GM18508 (cell line): Measurements from ENCODE around the gene FMO5.

Source experiments
- ATAC-seq: cut with Tn5 transposase; IDR thresholded peaks from one replicate; pipeline ENCODE4 v1.9.1; 2021; ENCODE audit warnings: moderate number of reproducible peaks; ENCODE audit not compliant: insufficient read depth, unreplicated experiment

Gene FMO5, protein sequence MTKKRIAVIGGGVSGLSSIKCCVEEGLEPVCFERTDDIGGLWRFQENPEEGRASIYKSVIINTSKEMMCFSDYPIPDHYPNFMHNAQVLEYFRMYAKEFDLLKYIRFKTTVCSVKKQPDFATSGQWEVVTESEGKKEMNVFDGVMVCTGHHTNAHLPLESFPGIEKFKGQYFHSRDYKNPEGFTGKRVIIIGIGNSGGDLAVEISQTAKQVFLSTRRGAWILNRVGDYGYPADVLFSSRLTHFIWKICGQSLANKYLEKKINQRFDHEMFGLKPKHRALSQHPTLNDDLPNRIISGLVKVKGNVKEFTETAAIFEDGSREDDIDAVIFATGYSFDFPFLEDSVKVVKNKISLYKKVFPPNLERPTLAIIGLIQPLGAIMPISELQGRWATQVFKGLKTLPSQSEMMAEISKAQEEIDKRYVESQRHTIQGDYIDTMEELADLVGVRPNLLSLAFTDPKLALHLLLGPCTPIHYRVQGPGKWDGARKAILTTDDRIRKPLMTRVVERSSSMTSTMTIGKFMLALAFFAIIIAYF

GRCh38 chr1:147225193-147225730 is at the start of gene FMO5:
TSS of gene FMO5 (minus strand) at chr1:147225339. CDS start at chr1:147225029, 310 bp downstream.
- ATAC-seq: no peak

- ATAC-seq: no peak
These were observed 48.5 kb upstream of the FMO5 start for GRCh38 chr1:147273409-147274336.

DNA sequence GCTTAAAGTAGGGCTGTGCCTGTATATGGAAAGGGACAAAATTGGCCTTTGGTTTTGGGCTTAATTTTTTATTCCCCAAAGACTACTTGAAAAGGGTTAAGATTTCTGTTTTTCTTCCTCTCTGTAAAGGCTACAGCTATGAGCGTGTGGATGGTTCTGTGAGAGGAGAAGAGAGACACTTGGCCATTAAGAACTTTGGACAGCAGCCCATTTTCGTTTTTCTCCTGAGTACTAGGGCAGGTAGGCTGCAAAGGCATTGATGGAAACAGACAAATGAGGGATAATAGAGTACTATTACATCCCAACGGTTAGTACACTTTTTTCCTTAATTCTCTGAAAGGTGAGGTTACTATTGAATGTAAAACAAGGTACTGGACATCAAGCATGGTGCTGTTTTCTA is 46.9 kb upstream of the FMO5 start:
- ATAC-seq: no peak

- no peak for ATAC-seq
These were observed 45.6 kb upstream of the FMO5 start for GRCh38 chr1:147270721-147271120.

DNA sequence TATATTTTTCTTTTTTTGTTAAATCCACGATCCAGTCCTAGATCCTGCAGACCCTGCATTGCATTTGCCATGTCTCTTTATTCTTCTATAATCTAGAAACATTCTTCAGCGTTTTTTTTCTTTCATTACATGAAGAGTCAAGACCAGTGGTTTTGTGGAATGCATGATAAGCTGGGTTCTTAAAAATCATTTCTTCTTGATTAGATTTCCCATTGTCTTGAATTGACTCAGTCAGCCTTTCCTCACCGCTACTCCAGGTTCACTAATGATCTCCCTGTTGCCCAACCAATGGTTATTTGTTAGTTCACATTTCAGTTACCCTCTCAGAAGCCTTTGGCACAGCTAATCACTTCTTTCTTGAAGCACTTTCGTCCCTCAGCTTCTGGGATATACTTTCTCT is 42.6 kb upstream of the FMO5 start:
- no peak for ATAC-seq

DNA sequence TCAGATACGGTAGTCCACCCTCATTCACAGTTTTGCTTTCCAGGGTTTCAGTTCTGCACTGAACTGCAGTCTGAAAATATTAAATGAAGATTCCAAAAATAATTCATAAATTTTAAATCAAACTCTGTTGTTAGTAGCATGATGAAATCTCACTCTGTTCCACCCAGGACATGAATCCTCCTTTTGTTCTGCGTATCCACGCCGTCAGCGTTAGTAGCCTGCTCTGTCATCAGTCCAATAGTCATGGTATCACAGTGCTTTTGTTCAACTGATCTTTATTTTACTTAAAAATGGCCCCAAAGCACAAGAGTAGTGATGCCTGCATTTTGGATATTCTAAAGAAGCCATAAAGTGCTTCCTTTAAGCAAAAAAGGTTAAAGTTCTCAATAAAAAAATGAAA is 41.2 kb upstream of the FMO5 start:
- ATAC-seq: no peak

DNA sequence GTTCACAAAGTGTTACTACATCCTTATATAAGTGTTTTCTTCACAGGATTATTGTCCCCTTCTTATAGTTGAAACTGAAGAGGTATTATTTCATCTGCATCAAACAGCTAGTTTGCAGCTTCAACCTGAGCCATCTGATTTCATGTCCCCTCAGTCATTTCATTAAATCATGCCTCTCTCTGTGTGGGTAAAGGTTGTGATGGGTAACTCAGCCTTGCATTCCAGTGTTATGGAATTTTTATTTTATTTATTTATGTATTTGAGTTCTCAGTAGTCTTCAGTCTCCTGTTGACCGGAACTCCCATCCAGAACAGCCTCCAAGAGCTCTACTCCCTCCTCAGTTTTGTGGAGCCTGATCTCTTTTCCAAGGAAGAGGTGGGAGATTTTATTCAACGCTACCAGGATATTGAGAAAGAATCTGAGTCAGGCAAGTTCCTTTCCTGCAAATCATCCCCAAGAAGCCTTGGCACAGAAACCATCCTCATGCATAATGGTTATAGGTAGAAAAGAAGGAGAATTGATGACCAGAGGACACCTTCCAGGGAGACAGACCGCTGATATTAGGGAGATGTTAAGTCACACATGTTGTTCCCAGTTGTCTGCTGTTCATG is 39.1 kb upstream of the FMO5 start:
- ATAC-seq: no peak

- ATAC-seq: no peak
These were observed 35.8 kb upstream of the FMO5 start for GRCh38 chr1:147260956-147261355.

DNA sequence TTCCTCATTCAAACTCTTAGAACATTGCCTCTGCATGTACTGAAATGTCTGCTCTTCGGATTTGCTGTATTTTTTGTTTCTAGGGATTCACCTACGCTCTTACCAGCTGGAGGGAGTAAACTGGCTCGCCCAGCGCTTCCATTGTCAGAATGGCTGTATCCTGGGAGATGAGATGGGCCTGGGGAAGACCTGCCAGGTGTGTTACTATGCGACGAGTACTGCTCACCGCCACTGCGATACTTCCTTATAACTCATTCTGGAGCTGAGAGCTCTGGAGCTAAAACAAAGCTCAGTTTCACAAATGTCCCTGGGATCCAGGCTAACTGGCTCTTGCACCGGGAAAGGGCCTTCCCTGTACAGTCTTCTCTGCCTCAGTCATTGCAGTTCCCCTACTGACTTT is 27.4 kb upstream of the FMO5 start:
- ATAC-seq: no peak

DNA sequence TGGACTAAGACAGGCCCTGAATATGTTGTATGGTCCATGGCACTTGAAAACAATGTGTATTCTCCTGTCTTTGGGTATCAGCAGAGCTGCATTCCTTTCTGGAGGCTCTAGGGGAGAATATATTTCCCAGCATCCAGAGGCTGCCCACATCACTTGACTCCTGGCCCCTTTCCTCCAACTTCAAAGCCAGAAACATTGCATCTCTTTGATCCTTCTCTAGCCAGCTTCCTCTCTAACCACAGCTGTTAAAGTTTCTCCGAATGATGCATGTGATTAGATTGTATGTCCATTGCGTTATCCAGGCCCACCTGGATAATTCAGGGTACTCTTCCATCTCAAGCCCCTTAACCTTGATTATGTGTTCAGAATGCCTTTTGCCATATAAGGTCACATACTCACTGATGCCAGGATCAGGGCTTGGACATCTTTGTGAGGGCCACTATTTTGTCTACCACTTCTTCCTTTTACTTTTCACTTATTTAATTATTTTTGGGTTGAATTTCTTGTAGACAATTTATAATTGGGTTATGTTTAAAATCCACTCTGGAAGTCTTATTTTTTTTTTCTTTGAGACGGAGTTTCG is 22.6 kb upstream of the FMO5 start:
- no peak for ATAC-seq

- no peak for ATAC-seq
These were observed 21.9 kb upstream of the FMO5 start for GRCh38 chr1:147246910-147247655.

DNA sequence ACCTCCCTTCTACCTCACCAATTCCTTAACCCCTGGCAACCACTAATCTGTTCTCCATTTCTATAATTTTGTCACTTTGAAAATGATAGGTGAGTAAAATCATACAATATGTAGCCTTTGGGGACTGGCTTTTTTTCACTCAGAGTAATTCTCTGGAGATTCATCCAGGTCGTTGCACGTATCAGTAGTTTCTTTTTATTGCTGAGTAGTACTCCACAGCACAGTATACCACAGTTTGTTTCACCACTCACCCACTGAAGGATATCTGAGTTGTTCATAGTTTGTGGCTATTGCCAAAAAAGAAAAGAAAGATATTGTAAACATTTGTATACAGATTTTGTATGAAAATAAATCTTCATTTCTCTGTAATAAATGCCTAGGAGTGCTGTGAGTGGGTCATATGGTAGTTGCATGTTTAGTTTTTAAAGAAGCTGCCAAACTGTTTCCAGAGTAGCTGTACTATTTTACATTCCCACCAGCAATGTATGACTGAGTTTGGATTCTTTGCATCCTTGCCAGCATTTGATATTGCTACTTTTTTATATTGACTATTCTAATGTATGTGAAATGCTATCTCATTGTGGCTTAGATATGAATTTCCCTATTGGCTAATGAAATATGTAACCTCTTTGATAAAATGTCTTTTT is 21.0 kb upstream of the FMO5 start:
- ATAC-seq: no peak

DNA sequence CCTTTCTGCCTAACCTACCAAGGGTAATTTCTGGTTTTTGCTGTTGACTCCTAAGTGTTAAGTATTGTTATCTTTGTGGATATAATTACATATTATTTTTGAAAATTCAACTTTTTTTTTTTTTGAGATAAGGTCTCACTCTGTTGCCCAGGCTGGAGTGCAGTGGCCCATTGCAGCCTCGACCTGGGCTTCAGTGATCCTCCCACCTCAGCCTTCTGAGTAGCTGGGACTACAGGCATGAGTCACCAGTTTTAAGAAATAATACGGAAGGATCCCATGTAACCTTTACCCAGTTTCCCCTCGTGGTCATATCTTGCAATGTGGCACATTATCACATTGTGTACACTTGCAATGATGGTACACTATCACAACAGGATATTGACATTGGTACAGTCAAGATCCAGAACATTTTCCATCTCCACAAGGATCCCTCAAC is 20.5 kb upstream of the FMO5 start:
- ATAC-seq: no peak

DNA sequence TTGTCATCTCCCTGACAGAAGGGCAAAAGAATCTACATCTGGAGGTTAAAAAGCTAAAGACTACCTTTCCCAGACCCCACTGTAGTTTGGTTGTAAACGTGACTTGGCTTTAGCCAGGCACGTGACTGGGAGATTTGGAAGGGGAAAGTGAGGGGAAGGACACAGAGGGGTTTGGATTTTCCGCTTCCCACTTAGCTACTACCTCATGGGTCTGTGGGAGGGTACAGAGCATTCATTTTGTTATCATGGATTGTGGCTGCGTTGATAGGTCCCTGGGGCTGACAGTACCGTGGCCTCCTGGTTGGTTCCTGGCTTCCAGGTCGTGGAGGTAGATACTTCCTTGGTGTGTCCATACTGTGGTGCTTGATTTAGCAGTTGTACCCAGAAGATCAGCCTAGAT is 20.0 kb upstream of the FMO5 start:
- no peak for ATAC-seq

DNA sequence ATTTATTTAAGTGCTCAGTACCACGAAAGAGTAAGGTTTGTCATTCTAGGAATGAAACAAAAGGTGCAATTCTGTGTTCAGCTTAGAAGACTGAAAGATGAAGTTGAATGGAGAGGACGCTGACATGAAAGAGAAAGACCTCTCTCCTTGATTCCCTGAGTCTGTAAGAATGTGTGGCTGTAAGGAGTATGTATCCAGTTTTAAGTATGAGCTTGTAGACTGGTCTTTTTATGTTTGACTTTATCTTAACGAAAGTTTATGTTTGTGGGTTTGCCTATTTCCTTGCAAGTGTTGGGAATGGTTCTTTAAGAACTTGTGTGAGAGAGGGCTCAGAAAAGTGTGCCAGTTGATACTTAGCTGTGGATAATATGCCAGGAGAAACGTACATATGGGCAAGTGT is 18.7 kb upstream of the FMO5 start:
- no peak for ATAC-seq

GRCh38 chr1:147243228-147243685 is 18.1 kb upstream of the FMO5 start:
- ATAC-seq: peak; percentile 16

DNA sequence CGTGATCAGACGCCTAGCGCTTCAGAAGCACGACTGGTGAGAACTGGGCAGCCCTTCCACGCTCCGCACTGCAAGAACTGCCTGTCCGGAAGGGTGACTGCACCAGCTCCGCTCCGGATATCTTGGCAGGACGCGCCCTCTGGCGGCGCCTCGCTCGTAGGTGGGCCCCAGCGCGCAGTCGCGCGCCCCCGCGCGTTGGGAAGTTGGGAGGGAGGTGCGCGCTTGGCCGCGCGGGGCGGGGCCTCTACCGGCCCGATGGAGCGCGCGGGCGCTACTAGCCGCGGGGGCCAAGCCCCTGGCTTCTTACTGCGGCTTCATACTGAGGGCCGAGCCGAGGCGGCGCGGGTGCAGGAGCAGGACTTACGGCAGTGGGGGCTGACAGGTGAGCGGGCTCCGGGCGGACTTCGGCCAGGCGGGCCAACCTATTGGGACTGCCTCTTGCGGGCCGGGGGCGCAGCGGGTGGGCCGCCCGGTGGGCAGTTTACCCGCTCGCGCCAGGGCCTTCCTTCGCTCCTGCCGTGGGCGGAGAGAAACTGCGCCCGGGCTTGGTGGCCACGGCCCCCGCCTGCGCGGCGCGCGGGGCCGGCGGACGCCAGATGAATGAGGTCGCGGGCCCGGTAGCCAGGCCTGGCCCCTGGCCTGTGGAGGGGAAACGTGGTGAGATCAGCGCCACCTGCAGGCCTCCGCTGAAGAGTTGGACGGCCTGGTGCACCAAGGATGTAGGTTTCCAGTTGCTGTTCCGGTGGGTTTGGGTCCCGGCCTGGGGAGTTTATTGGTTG is 17.5 kb upstream of the FMO5 start, which contains the start of gene CHD1L:
CHD1L (plus strand) TSS at position 236 of the 779 bp plus-strand sequence; CDS start at position 256, 20 bp downstream.
- peak; percentile 78 for ATAC-seq

DNA sequence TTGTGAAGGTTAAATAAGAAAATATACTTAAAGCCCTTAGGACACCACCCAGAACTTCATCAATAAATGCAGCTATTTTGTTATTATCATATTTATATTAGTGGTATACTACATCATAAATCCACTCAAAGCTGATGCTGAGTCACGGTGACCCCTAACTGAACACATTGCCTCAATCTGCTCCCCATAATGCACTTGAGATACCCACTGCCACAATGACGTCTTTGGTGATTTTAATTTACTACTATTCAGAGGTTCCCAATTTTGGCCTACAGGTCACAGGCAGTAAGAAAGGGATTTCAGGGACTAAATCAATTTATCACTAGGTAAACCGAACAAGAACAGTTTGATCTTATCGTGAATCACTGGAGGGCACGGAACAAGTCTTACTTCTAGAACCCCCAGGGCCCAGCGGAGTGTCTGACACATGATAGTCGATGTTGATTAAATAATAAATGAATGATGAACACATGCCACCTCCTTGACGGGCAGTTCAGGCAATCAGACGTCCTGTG is 16.9 kb upstream of the FMO5 start:
- no peak for ATAC-seq
